ENCODE measurements around the gene SBF2.

SBF2 gene

GRCh38 chr11:10160350-10160749 is 133.7 kb downstream of the SBF2 start:
- TF ChIP-seq CTCF (IDR thresholded peaks at IDR 0.05; ENCODE audit: borderline replicate concordance, insufficient read depth, low read depth, low read length): no peak
- no peak overlapping the region for H3K4me3 ChIP-seq (ENCODE audit: low read depth, low read length)

- no peak overlapping the region for H3K4me3 ChIP-seq (ENCODE audit: low read depth, low read length)
- no peak for TF ChIP-seq CTCF (IDR thresholded peaks at IDR 0.05; ENCODE audit: borderline replicate concordance, insufficient read depth, low read depth, low read length)
Observed at GRCh38 chr11:10158461-10158860, 135.6 kb downstream of the SBF2 start.

- no peak for TF ChIP-seq CTCF (IDR thresholded peaks at IDR 0.05; ENCODE audit: borderline replicate concordance, insufficient read depth, low read depth, low read length)
- no peak overlapping the region for H3K4me3 ChIP-seq (ENCODE audit: low read depth, low read length)
Observed at GRCh38 chr11:10155793-10156490, 138.1 kb downstream of the SBF2 start.

- no peak for TF ChIP-seq CTCF (IDR thresholded peaks at IDR 0.05; ENCODE audit: borderline replicate concordance, insufficient read depth, low read depth, low read length)
- H3K4me3 ChIP-seq (ENCODE audit: low read depth, low read length): no peak overlapping the region
Observed at GRCh38 chr11:10150800-10151199, 143.2 kb downstream of the SBF2 start.

GRCh38 chr11:10149553-10149952 is 144.5 kb downstream of the SBF2 start:
- no peak overlapping the region for H3K4me3 ChIP-seq (ENCODE audit: low read depth, low read length)
- TF ChIP-seq CTCF (IDR thresholded peaks at IDR 0.05; ENCODE audit: borderline replicate concordance, insufficient read depth, low read depth, low read length): no peak

- H3K4me3 ChIP-seq (ENCODE audit: low read depth, low read length): no peak overlapping the region
- TF ChIP-seq CTCF (IDR thresholded peaks at IDR 0.05; ENCODE audit: borderline replicate concordance, insufficient read depth, low read depth, low read length): no peak
Observed at GRCh38 chr11:10147195-10147594, 146.8 kb downstream of the SBF2 start.

- H3K4me3 ChIP-seq (ENCODE audit: low read depth, low read length): no peak overlapping the region
- no peak for TF ChIP-seq CTCF (IDR thresholded peaks at IDR 0.05; ENCODE audit: borderline replicate concordance, insufficient read depth, low read depth, low read length)
Observed at GRCh38 chr11:10144954-10145353, 149.1 kb downstream of the SBF2 start.
